ENCODE results near the gene TOM1L2. TPM values are rescaled to one million over a fixed set of nuclear protein-coding genes. Genes with fewer than 3 reads are reported as not detected.

The TOM1L2 gene
- total and polyA plus RNA-seq, 12 donors, result 29.6 to 437 (median 67.7) TPM

DNA sequence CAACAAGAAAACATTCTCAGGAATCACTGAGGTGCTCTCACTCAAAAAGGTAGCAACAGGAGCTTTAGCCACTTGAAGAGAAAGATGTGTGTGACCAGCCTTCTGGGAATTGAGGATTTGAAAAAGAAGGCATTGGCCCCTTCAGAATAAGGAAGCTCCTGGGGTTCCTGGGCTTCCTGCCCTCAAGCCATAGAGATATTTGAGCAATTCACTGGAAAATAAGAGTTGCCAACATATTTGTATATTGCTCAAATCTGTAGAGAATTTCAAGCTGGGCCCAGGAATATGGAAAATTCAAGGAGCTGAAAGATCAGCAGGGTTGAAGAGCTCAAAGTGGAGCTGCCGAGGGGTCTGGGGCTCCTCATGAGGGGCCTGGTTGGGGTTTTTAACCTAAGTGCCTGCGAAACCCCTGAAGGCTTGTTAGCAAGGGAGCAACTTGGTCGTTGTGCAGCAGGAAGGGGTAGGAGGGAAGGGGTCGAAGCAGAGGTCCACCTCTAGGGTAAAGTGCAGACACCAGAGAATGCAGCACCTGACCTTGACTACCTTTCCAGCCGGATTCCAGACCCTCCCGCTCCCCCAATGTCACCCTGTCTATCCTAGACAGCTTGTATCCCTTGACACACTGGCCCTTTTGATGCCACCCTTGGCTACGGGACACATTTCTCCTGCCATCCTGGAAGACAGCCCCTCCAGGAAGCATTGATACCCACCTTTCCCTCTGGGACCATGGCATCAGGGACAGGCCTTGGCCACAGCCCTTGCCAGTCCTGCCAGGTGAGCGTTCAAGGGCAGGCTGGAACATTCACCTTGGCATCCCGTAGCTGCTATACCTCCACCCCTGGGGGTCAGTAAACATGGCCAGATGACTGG is 67.8 kb downstream of the TOM1L2 start:
- H3K36me3 ChIP-seq (replicated peaks in 1 of 2), result no peaks in the 10 kb centered on the region
- no peaks in the 10 kb centered on the region for H3K27me3 ChIP-seq
- peak overlapping the region in 1 of 5 donors; percentile 14 for H3K27ac ChIP-seq
- WGBS, 4 donors, result 83 to 90% (median 87%) methylated on average over 7 to 9 of the region's 9 CpGs
- H3K9me3 ChIP-seq (replicated peaks in 1 of 3), result no peaks in the 10 kb centered on the region
- TF ChIP-seq, protein P1, sequence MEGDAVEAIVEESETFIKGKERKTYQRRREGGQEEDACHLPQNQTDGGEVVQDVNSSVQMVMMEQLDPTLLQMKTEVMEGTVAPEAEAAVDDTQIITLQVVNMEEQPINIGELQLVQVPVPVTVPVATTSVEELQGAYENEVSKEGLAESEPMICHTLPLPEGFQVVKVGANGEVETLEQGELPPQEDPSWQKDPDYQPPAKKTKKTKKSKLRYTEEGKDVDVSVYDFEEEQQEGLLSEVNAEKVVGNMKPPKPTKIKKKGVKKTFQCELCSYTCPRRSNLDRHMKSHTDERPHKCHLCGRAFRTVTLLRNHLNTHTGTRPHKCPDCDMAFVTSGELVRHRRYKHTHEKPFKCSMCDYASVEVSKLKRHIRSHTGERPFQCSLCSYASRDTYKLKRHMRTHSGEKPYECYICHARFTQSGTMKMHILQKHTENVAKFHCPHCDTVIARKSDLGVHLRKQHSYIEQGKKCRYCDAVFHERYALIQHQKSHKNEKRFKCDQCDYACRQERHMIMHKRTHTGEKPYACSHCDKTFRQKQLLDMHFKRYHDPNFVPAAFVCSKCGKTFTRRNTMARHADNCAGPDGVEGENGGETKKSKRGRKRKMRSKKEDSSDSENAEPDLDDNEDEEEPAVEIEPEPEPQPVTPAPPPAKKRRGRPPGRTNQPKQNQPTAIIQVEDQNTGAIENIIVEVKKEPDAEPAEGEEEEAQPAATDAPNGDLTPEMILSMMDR (IDR thresholded peaks at IDR 0.05), result no peak
- no peak for TF ChIP-seq POLR2A (IDR thresholded peaks at IDR 0.05)
- DNase-seq, result no peak
- peaks cover 13 to 42% of the 10 kb centered on the region in 2 donors for H3K4me1 ChIP-seq (replicated peaks in 1 of 2)
- intact Hi-C loops (cut with DNase I), result no loop called here
- no peak overlapping the region for H3K4me3 ChIP-seq

DNA sequence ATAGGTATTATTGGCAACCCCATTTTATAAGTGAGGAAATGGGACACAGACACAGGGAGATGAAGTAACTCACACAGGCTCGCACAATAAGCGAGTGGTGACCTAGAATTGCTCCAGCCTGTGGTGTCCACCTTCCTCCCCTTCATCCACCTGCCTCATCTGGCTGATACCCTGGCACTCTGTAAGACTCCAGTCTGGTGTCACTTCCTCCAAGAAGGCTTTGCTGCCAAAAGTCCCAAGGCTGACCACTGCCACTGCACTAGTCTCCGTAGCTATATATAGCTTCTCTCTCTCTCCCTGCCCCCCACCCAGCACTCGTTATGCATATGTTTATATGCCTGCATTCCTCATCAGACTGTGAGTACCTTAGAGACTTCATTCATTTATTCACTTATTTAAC is 69.3 kb downstream of the TOM1L2 start:
- Histone ChIP-seq H3K36me3 (replicated peaks in 1 of 2) (peaks cover 0 to 5% of the 10 kb centered on the region in 2 donors), H3K4me1 (replicated peaks in 1 of 2) (peaks cover 13 to 42% of the 10 kb centered on the region in 2 donors), H3K27me3 (no peaks in the 10 kb centered on the region), H3K9me3 (replicated peaks in 1 of 3) (no peaks in the 10 kb centered on the region), H3K4me3 (no peak overlapping the region), H3K27ac (peak overlapping the region in 2 of 5 donors; percentile 10 to 42)
- peak in 1 of 7 donors; percentile 47 for DNase-seq
- intact Hi-C loops (cut with DNase I), result no loop called here
- no peak for TF ChIP-seq POLR2A (IDR thresholded peaks at IDR 0.05)
- TF ChIP-seq, protein P1 (IDR thresholded peaks at IDR 0.05), result no peak
- 48 to 65% (median 57%) methylated on average over 4 of the region's 4 CpGs for WGBS, 4 donors

DNA sequence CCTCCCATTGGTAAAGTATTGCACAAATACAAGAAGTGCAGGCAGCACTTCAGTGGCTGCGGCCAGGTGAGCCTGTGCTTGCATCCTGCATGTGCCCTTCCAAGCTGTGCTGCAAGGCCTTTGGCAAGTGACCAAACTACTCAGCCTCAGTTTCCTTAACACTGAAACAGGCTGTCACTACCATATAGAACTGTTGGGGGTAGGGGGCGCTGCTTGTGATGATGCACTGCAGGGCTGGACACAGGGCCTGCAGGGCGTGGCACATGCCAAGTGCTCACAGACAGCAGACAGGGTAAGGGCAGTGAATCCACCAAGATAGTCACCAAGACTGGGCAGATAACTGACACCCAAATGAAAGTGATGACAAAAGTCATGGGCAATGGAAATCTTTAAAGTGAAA is 69.8 kb downstream of the TOM1L2 start:
- H3K36me3 ChIP-seq (replicated peaks in 1 of 2), result peaks cover 0 to 5% of the 10 kb centered on the region in 2 donors
- no peak for DNase-seq
- no peak overlapping the region for H3K4me3 ChIP-seq
- H3K4me1 ChIP-seq (replicated peaks in 1 of 2), result peaks cover 13 to 40% of the 10 kb centered on the region in 2 donors
- no peak for TF ChIP-seq POLR2A (IDR thresholded peaks at IDR 0.05)
- TF ChIP-seq, protein P1 (IDR thresholded peaks at IDR 0.05), result no peak
- no peaks in the 10 kb centered on the region for H3K9me3 ChIP-seq (replicated peaks in 1 of 3)
- peak overlapping the region in 2 of 5 donors; percentile 10 to 42 for H3K27ac ChIP-seq
- WGBS, 4 donors, result 93 to 100% (median 95%) methylated on average over 2 to 3 of the region's 3 CpGs
- no peaks in the 10 kb centered on the region for H3K27me3 ChIP-seq
- intact Hi-C loops (cut with DNase I), result no loop called here

DNA sequence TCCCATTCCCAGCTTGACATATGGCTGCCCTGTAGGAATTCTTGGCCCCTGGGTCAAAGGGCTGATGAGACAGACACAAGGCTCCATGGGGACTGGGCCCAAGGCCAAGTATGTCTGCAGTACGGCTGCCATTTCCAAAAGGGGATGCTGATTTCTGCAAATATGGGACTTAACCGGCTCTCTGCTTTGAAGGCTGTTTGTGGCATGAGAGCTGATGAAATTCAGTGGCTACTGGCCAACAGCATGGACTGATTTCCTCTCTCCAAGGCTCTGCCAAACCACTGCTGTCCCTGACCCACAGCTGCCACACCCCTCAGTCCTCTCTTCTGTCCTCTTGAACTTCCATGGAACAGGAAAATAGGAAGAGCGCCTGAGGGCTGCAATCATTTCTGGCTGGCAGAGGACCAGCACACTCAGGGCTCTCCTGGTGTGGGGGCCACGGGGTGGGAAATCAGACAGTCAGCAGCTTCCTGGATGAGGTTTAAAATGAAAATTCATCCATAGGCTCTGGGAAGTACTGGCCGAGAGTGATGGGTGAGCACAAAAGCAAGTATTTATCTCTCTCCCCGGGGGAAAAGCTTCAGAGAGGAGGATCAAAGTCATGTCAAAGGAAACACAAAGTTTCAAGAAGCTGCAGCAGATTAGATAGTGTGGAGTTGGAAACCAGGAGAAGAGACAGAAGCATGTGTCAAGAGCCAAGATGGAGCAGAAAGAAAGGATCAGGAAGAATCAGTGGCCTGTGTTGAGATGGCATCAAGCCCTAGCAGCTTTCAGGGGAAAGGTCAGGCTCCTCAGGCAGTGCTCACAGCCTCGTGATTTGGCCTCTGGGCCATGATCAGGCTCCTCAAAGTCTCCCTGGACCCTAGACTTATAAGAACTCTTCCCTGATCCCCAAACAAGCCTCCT is 71.3 kb downstream of the TOM1L2 start:
- Histone ChIP-seq H3K27me3 (no peaks in the 10 kb centered on the region), H3K9me3 (replicated peaks in 1 of 3) (no peaks in the 10 kb centered on the region), H3K27ac (peak overlapping the region in 4 of 5 donors; percentile 58 to 84 (median 74)), H3K36me3 (replicated peaks in 1 of 2) (peaks cover 0 to 12% of the 10 kb centered on the region in 2 donors), H3K4me3 (no peak overlapping the region), H3K4me1 (replicated peaks in 1 of 2) (peaks cover 13 to 30% of the 10 kb centered on the region in 2 donors)
- WGBS, 4 donors, result 1 to 8% (median 5%) methylated on average over 7 of the region's 7 CpGs
- no peak for TF ChIP-seq POLR2A (IDR thresholded peaks at IDR 0.05)
- TF ChIP-seq, protein P1 (IDR thresholded peaks at IDR 0.05), result no peak
- peak; percentile 86 to 97 (median 94) for DNase-seq
- intact Hi-C loops (cut with DNase I), result no loop called here

Data from adrenal gland (tissue), 12 donors.